ENCODE results near the gene HNRNPAB.

DNA sequence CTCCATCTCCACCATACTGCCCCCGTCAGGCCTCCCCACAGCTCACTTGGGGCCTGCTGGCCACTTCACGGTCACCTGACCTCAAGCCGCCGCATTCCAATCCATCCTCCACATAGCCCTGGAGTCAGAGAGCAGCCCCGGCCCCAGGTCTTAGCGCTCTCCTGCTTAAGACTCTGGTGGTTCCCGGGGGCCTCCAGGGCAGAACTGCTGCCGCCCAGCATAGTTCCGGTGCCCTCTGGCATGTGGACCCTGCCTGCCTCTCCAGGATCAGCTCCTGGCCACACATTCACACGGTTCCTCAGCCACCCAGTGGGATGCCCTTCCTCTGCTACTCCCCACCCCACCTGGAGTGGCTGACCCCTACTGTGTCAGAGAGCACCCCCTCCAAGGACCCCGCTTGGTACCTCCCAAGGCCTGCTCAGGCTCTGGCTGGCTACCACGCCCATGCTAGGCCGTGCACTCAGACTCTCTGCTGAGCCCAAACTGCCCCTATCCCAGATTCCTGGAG is 19.5 kb downstream of the HNRNPAB start:
- TF ChIP-seq CREB1 (IDR thresholded peaks at IDR 0.05; ENCODE audit: low read depth) (no peak), TAF1 (IDR thresholded peaks at IDR 0.05; ENCODE audit: low read depth) (no peak), EGR1 (IDR thresholded peaks at IDR 0.05) (no peak), EP300 (IDR thresholded peaks at IDR 0.05; ENCODE audit: borderline replicate concordance) (no peak), TEAD4 (IDR thresholded peaks at IDR 0.05) (no peak), NFIC (IDR thresholded peaks at IDR 0.05) (no peak), TCF12 (IDR thresholded peaks at IDR 0.05; ENCODE audit: low read depth) (no peak)
- TF ChIP-seq, protein P1, sequence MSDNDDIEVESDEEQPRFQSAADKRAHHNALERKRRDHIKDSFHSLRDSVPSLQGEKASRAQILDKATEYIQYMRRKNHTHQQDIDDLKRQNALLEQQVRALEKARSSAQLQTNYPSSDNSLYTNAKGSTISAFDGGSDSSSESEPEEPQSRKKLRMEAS (IDR thresholded peaks at IDR 0.05): no peak

Measured in Ishikawa (cell line).